Uterus (tissue), 2 donors: ENCODE measurements around the gene PDK2.

Experiments used
- CTCF ChIP-seq, 4 experiments: fragments of 200-600 bp in 2 of 4; fragments of 450-650 bp in 2 of 4; sonication (generic) in 2 of 4; IDR thresholded peaks; one replicate each; pipeline ENCODE4 v1.5.1; 2016 to 2019; ENCODE audit warnings: antibody characterized with exemption in 4 of 4, mild to moderate bottlenecking in 2 of 4, moderate library complexity in 1 of 4
- POLR2A ChIP-seq, 2 donors: fragments of 450-650 bp; IDR thresholded peaks; one replicate each; pipeline ENCODE4 v1.6.1; 2016; ENCODE audit warnings: antibody characterized with exemption in 2 of 2, mild to moderate bottlenecking in 1 of 2, moderate library complexity in 1 of 2

GRCh38 chr17:50055055-50055425 is 40.1 kb upstream of the PDK2 start:
- no peak for TF ChIP-seq CTCF (IDR thresholded peaks at IDR 0.05)
- TF ChIP-seq POLR2A (IDR thresholded peaks at IDR 0.05) = no peak
